Psoas muscle (tissue), 8 donors: ENCODE data around the gene ARFRP1. TPM values are rescaled to one million over a fixed set of nuclear protein-coding genes. Genes with fewer than 3 reads are reported as not detected.
A peak's percentile ranks its signal among the peaks of the same experiment; 100 is the strongest.

ENCODE experiments used
- ATAC-seq, 4 donors: fragments of 200-7000 bp; cut with Tn5 transposase; one replicate each; pipeline ENCODE4 v1.9.1; 2020; ENCODE audit warnings: moderate library complexity in 3 of 4, mild to moderate bottlenecking in 2 of 4
- DNase-seq, 2 donors: peaks; one replicate each; pipeline ENCODE4 v3.0.0-alpha.2; 2020
- H3K27ac ChIP-seq: fragments of 200-600 bp; one replicate; pipeline ENCODE4 v1.8.0; 2022
- H3K27me3 ChIP-seq, 3 donors: fragments of 200-600 bp in 1 of 3; one replicate each; pipeline versions ENCODE4 v1.6.1 to v1.8.0; 2013 to 2022; ENCODE audit warnings: low read length in 2 of 3, mild to moderate bottlenecking in 2 of 3, moderate library complexity in 1 of 3; ENCODE audit not compliant: insufficient read depth in 3 of 3
- H3K36me3 ChIP-seq, 2 donors: fragments of 200-600 bp in 1 of 2; one replicate each; pipeline versions ENCODE4 v1.6.1 to v1.8.0; 2013 to 2022; ENCODE audit warnings: low read depth in 1 of 2, mild to moderate bottlenecking in 1 of 2, moderate library complexity in 1 of 2; ENCODE audit not compliant: insufficient read depth in 1 of 2
- H3K4me1 ChIP-seq: fragments of 200-600 bp; one replicate; pipeline ENCODE4 v1.8.0; 2022
- H3K4me3 ChIP-seq: fragments of 200-600 bp; one replicate; pipeline ENCODE4 v1.8.0; 2022; ENCODE audit warnings: mild to moderate bottlenecking
- H3K9me3 ChIP-seq: fragments of 200-600 bp; one replicate; pipeline ENCODE4 v1.8.0; 2022
- CTCF ChIP-seq: fragments of 200-600 bp; IDR thresholded peaks from one replicate; pipeline ENCODE4 v1.8.0; 2022; ENCODE audit warnings: antibody characterized with exemption
- WGBS, 3 donors: extraction: QIAGEN DNeasy Blood & Tissue Kit; methylation state at CpG; one replicate each; pipeline versions ENCODE4 v1.1.6 to v1.1.7; 2013; 5-methylcytosine and 5-hydroxymethylcytosine counted together
- intact Hi-C, 2 donors: fragments of 100-400 bp; cut with DNase I; formaldehyde crosslinking; loops; one replicate each; pipeline versions ENCODE4 v1.11.0 to v1.14.2; 2022
- polyA plus RNA-seq, 3 donors: library from polyadenylated mRNA; stranded (reverse); fragments of 200-250 nt; gene quantifications; one replicate each; pipeline ENCODE4 v1.2.3, GENCODE V29; 2013
- total RNA-seq, 4 donors: library from RNA; stranded (reverse); fragmentation: NEBNext Ultra II Directional in 2 of 4; extraction: Animal tissue kit (Norgen Biotek cat#: 25700) in 2 of 4; gene quantifications; one replicate each; pipeline versions ENCODE4 v1.2.1 to v1.2.4, GENCODE V29; 2021 to 2023
- donor health status: healthy with polysubstance abuse.
- donor health status: DM: no; HTN: no; CAD: no; lungs with moderate emphysema.
- donor health status: Bipolar disorder and iron deficiency.
- donor health status: healthy.
- donor health status: DM: yes; HTN: yes; CAD: no.
- donor health status: DM: no; HTN: no; CAD: no.
- donor health status: DM: no; HTN: no; CAD: no.
- donor health status: DM: yes; HTN: yes; CAD: no.

Gene ARFRP1
- total and polyA plus RNA-seq, 7 donors, result 22.9 to 74.0 (median 32.5) TPM

- Histone ChIP-seq H3K27ac (peak overlapping the region; percentile 79), H3K9me3 (no peaks in the 10 kb centered on the region), H3K4me1 (peaks cover 8% of the 10 kb centered on the region), H3K4me3 (no peak overlapping the region), H3K27me3 (no peaks in the 10 kb centered on the region), H3K36me3 (no peaks in the 10 kb centered on the region)
- TF ChIP-seq CTCF, result no peak
- DNase-seq (peak in 1 of 2 donors; percentile 59), ATAC-seq (no peak)
- intact Hi-C loops, result no loop called here
- 68 to 76% (median 75%) methylated on average over 31 of the region's 31 CpGs for WGBS, 3 donors
Observed at GRCh38 chr20:63688228-63689045, 19.3 kb downstream of the ARFRP1 start.

GRCh38 chr20:63687419-63688178 is 20.2 kb downstream of the ARFRP1 start:
- Histone ChIP-seq H3K27me3 (no peaks in the 10 kb centered on the region), H3K27ac (peak overlapping the region; percentile 79), H3K4me1 (peaks cover 15% of the 10 kb centered on the region), H3K4me3 (no peak overlapping the region), H3K36me3 (no peaks in the 10 kb centered on the region), H3K9me3 (no peaks in the 10 kb centered on the region)
- intact Hi-C loops, result no loop called here
- DNase-seq, result no peak
- TF ChIP-seq CTCF, result no peak
- WGBS, 3 donors, result 82 to 89% (median 87%) methylated on average over 28 to 29 of the region's 29 CpGs
- no peak for ATAC-seq

- DNase-seq, result peak; percentile 78 to 87
- TF ChIP-seq CTCF, result no peak
- Histone ChIP-seq H3K9me3 (no peaks in the 10 kb centered on the region), H3K4me3 (no peak overlapping the region), H3K27ac (peak overlapping the region; percentile 79), H3K4me1 (peaks cover 24% of the 10 kb centered on the region), H3K27me3 (no peaks in the 10 kb centered on the region), H3K36me3 (no peaks in the 10 kb centered on the region)
- intact Hi-C loops, result no loop called here
- 46 to 52% (median 52%) methylated on average over 45 of the region's 45 CpGs for WGBS, 3 donors
- ATAC-seq, result peak; percentile 9 to 38 (median 34)
Observed at GRCh38 chr20:63686492-63687321, 21.1 kb downstream of the ARFRP1 start.

GRCh38 chr20:63686094-63686491 is 21.7 kb downstream of the ARFRP1 start:
- intact Hi-C loops, result no loop called here
- DNase-seq (no peak), ATAC-seq (no peak)
- H3K36me3 ChIP-seq, result no peaks in the 10 kb centered on the region
- H3K27ac ChIP-seq, result peak overlapping the region; percentile 79
- TF ChIP-seq CTCF, result no peak
- peaks cover 27% of the 10 kb centered on the region for H3K4me1 ChIP-seq
- H3K4me3 ChIP-seq, result no peak overlapping the region
- WGBS, 3 donors, result 78 to 87% (median 86%) methylated on average over 24 of the region's 24 CpGs
- H3K27me3 ChIP-seq, result no peaks in the 10 kb centered on the region
- H3K9me3 ChIP-seq, result no peaks in the 10 kb centered on the region
